ENCODE measurements around the gene YPEL1. TPM values are rescaled to one million over a fixed set of nuclear protein-coding genes. Genes with fewer than 3 reads are reported as not detected.
"Not testable (repeated sequence)": the region's sequence is repeated elsewhere in the genome, so short reads cannot be mapped to it uniquely, and the experiment has no call there.

YPEL1 gene
- total RNA-seq, 1 donor from 2014 or later = 7.8 TPM

DNA sequence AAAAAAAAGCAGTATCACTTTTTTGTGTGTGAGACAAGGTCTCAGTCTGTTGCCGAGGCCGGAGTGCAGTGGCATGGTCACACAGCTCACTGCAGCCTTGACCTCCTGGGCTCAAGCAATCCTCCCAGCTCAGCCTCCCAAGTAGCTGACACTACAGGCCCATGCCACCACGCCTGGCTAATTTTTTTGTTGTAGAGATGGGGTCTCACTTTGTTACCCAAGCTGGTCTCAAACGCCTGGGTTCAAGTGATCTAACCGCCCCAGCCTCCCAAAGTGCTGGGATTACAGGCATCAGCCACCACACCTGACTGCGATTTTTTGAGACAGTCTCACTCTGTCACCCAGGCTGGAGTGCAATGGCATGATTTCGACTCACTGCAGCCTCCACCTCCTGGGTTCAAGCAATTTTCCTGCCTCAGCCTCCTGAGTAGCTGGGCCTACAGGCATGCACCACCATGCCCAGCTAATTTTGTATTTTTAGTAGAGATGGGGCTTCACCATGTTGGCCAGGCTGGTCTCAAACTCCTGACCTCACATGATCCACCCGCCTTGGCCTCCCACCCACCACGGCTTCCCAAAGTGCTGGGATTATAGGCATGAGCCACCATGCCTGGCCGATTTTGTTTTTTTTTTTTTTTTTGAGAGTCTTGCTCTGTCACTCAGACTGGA is 15.3 kb downstream of the YPEL1 start:
- not testable (repeated sequence) for DNase-seq

DNA sequence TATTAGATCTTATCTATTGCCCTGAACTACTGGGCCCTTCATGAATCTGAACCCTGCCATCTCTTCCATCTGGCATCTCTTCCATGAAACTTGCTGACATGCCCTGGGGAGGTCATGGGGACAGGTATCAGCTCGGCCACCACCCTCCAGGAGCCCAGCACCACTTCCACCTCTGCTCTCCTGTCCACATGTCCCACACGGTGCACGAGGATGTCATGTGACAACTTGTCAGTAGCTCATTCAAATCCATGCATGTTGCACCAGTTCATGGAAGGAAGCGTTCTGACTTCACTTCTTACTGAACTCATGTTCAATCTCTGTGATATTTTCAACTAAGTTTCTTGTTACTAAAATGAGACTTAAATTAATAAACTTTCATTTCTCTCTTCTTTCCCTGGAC is 16.6 kb downstream of the YPEL1 start:
- DNase-seq = no peak

DNA sequence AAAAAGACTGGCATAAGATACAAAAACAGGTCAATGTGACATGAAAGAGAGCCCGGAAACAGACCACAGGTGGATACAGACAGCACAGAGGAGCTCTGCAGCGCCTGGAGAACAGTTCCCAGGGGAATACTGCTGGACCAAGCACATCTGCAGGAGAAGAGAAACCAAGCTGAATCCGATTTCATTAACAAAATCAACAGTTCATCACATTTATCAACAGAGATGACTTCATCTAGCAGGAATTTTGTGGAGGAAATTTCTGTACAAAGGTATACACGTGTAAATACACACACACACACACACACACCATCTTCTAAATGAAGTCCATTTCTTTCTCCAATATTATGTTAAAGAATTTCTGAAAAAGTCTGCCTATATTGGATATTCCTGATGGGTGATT is 17.1 kb downstream of the YPEL1 start:
- peak; percentile 23 for DNase-seq

DNA sequence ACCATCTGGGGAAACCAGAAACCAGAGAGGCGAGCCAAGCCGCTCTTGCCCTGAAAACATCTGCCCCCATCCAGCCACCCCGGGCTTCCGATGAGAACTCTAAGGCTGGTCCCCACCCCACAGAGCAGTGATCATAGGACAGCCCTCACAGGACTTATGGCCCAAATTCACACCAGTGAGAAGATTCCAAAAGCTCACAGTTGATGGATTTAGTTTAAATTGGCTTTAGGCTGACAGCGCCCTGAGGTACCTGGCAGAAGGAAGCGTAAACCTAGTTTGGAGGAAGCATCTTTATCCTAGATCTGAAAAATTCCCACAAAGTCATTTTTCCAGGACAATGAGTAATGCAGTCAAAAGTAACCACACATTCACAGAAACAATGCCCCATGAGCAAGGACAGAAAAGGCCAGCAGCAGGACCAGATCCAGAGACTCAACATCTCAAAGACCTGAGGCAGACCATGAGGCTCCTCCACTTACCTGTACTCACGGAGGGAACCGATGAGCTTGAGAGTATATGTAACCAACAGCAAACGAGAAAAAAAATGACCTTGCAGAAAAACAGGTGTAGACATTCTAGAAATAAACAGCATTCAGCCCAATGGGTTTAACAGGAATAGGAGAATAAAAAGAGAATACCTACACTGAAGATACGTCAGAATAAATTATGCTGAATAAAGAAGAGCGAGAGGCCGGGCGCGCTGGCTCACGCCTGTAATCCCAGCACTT is 19.0 kb downstream of the YPEL1 start:
- DNase-seq = not testable (repeated sequence)

DNA sequence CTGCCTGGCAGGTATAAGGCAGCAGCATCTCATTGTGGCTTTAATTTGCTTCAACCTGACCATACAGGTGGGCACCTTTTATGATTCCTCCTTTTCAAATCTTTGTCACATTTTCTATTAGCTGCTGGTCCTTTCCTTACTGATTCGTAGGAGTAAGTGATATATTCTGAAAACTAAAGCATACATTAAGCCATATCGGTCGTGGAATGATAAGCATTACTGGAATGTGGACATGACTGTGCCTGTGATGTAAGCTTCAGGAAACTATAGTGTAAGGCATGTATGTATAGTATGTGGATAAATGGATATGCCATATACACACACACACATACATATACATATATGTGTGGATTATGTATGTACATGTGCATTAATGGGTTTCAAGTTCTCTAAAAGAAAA is 20.8 kb downstream of the YPEL1 start:
- no peak for DNase-seq

DNA sequence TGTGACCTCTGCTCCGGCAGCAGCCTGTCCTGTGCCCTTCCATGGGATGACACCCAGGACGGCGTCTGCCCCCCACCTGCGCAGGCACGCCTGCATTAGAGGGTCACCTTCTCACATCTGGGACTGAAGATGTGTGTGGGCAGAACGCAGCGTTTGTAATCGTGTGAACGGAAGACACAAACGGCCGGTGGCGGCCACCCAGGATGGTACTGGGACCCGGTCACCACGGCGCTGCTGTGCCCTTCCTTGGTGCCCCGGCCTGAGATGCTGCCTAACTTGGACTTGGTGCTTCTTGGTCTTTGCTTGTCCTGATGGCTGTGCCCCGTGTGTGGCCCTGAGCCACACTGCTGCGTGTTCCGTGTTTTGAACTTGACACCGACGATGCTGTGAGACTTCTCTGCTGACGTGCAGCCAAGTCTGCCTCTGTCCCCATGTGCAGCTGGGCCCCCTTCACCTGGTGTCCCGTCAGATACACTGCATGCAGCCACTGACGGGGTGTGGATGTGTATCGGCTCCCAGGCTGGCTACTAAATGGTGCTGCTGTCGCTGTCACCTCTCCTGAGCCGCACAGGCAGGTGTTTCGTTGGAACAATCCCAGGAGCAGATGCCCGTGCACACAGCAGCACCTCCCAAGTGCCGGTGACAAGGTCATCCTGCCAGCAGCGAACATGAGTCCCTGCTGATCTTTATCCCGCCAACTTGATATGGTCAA is 21.4 kb downstream of the YPEL1 start:
- DNase-seq = no peak

DNA sequence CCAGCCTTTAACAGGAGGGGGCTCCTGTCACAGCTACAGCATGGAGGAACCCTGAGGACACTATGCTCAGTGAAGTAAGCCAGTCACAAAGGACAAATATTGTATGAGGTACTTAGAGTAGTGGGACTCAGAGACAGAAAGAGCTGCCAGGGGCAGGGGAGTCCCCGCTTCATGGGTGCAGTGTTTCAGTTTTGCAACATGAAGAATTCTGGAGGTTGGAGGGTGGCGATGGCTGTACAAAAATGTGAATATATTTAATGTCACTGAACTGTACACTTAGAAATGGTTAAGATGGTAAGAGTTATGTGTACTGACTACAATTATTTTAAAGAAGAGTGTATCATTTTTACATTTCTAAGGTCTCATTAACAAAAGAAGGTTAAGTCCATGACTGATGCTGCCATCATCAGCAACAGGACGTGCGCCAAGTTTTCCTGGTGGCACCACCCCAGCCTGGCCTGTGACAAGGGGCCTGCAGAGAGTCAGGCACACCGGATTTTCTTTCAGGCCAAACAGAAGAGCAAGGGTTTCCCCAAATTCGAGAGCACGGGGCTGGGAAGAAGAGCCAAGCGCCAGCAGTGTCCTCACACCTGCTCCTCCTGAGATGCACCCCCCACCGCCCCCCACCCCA is 22.1 kb downstream of the YPEL1 start:
- no peak for DNase-seq

DNA sequence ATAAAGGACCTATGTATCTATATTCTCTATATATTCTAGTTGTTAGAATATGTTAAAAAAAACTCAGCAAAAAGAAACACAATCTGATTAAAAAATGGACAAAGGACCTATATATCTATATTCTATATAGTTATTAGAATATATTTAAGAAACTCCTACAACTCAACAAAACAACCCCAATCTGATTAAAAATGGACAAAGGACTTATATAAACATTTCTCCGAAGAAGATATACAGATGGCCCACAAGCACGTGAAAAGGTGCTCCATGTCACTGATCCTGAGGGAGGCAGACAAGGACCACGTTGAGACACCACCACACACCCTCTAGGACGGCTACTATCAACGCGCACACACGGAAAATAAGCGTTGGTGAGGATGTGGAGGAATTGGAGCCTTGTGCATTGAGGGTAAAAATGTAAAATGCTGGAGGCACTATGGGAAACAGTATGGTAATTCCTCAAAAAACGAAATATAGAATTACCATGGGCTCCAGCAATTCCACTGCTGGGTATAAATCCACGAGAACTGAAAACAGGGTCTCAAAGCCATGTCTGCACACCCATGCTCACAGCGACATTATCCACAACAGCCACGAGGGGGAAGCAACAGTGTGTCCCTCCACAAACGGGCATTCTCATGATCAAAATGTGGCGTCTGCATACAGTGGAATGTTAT is 22.7 kb downstream of the YPEL1 start:
- DNase-seq = peak; percentile 90

DNA sequence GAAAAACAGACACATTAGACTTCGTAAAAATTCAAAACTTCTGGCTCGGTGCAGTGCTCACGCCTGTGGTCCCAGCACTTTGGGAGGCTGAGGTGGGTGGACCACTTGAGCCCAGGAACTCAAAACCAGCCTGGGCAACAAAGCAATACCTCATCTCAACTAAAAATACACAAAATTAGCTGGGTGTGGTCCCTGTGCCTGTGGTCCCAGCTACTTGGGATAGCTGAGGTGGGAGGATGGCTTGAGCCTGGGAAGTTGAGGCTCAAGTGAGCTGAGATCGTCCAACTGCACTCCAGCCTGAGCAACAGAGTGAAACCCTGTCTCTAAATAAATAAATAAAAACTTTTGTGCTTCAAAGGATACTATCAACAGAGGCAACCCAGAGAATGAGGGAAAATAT is 23.7 kb downstream of the YPEL1 start:
- DNase-seq = no peak

DNA sequence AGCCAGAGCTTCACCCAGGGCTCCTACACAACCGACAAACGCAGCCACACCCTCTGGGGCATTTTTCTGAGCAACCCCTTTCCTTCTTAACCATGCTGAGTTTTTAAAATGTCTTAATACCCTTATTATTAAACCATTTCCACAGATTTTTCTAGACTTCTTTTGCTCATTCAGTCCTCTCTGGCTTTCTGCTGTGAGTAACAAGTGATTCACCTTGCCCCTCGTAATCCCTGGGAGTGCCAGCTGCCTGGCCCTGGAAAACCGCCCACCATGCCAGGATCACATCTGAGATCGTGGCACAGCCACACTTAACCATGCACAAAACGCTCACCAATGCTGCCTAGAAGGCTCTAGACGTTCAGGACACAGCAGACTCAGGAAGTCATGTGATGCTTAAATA is 25.4 kb downstream of the YPEL1 start:
- DNase-seq = no peak

DNA sequence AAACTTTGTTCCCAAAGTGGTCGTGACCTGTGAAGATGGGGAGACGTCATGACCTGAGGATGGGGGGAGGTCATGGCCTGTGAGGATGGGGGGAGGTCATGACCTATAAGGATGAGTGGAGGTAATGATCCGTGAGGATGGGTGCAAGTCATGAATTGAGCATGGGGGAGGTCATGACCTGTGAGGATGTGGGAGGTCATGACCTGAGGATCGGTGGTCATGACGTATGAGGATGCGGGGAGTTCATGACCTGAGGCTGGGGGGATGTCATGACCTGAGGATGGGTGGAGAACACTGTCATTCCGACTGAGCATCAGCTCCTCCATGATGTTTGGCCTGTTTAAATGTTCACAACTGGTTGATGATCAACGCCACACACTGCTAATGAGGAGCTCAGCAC is 25.9 kb downstream of the YPEL1 start:
- no peak for DNase-seq

DNA sequence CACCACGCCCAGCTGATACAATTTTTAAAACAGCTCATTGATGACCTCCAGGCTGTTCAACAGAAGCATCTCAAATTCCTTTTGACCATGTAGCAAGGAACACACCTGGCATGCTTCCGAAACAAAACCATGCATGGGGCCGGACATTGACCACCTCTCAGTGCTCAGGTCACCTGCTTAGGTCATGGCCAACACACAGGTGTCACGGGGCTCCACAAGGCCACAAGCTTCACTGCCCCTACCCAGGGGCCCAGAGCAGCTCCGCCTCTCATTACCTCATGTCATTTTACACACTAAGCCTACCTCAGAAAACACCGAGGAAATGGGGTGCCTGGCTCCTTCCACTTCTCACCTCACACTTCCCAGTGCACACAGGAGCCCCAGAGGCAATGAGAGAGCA is 26.6 kb downstream of the YPEL1 start:
- DNase-seq = no peak

DNA sequence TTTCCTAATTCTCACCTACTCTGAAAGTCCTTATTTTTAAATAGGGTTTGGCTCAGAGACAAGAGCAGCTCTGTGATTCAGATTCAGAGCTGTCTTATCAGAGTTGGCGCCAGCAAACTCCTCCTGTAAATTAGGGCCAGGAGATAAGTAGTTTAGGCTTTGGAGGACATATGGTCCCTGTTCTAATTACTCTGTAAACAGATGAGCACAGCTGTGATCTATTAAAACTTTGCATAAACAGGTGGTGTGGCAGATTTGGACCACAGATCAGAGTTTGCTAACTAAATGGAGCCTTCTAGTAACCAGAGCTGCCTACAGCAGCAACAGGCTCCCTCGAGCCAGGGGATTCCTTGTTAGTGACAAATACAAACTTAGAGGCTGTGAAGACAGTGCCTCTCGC is 27.9 kb downstream of the YPEL1 start:
- DNase-seq = no peak

DNA sequence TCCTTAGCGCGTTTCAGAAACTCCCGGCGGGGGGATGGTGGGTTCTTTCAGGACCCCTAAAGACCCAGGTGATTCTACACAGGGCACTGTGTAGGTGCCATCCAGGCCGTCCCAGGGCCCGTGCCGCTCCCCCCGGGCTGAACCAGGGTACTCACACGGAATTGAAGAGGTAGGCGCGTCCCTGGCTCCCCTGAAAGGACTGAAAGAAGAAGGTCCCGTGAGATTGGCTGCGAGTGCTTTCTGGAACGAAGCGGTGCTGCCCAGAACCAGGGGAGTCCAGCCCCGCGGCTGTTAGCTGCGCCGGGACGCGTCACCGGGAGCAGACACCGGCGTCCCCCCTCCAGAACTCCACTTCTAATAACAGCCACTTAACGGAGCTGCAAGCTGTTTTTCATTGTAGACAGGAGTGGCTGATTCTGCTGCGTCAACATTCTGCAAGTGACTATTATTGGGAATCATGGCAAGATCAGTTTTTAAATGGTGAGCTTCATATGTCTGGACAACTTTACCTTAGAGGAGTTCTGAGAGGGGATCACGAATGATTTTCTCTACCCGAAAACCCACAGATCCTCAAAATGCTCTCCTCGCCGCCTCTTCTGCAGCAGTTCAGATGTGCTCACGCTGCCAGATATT is 31.8 kb downstream of the YPEL1 start:
- no peak for DNase-seq

DNA sequence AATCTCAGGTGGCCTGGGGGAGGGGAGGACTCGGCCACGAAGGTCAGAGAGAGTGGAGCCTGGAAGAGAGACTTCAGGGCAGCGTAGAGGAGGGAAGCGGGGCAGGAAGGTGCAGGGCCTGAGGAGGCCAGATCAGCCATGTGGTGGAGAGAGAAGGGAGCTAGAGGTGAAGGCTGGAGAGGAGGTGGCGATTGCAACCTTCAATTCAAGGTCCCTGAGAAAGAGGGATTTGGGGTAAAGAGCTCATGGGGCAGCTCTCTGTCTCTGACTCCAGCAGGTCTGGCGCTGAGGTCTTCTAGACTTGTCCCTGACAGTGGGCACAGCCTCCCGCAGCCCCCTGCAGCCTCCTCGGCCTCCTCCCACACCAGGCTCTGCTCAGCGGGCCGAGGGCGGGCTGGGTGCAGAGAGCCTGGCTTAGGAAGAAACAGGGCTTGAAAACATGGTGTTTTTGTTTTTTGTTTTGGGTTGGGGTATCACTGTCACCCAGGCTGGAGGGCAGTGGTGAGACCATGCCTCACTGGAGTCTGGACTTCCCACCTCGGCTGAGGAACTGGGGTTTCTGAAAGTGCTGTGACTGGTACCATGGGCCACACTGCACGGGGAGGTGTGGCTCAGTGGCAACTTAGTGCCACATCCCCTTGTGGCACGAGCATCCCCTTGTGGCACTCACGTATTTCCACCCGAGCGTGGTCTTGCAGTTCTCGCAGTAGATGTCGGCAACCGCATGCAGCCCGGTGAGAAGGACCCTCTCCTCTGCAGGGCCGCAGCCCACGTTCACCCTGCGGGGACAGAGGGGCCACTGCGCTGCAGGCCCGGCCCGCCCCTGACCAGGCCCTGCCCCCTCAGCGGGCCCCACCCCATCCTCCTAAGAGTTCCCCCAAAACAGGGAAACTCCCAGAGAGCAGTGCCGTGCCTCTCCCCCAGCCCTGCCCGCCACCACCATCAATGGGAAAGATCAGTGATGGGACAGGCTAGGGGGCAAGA is 32.6 kb downstream of the YPEL1 start:
- no peak for DNase-seq

DNA sequence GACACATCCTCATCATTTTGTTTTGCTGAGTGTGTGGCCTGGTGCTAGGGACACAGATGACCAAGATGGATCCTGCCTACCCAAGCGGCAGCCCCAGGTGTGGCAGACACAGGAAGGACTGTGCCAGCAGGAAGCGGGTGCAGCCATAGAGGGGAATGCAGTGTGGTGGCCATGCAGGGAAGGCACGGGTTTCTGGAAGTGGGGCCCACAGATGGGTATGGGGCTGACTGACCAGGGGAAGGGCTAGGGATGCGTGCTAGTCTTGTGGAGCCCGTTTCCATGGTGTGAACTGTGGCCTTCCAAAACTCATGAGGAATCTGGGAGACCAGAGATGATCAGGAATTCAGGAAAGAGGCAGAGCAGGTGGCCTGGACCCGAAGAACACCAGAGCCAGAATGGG is 33.5 kb downstream of the YPEL1 start:
- no peak for DNase-seq

DNA sequence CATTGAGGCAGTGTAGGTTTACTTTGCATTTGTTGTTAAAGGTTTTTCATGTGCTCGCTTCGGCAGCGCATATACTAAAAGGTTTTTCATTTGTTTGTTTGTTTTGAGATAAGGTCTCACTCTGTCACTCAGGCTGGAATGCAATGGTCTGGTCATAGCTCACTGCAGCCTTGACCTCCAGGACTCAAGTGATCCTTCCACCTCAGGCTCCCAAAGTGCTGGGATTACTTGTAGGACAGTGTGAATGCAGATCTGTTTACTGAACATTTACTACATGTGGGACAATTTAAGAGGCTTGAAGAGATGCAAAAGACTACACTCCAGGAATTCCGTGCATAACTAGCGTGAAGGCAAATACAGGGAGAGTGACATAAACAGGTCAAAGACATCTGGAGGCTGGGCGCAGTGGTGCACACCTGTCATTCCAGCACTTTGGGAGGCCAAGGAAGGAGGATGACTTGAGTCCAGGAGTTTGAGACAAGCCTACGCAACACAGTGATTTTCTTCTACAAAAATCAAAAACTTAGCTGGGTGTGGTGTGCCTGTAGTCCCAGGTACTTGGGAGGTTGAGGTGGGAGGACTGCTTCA is 34.1 kb downstream of the YPEL1 start:
- no peak for DNase-seq

DNA sequence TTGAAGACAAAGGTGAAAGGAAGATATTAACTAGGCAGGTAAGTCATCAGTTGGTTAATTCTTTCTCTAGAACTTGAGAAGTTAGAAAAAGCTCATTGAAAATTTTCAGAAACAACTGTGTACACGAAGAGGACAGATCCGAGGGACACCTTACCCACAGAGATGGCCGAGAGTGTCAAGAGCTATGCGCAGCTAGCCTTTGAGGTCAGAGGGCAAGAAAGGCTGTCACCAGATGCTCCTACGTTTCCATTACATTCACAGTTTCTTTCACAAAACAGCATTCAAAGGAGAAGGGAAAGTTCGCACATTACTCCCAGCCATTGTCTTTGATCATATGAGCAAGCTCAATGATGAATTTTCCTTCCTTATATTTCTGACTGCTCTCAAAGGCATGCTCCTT is 34.8 kb downstream of the YPEL1 start:
- no peak for DNase-seq

DNA sequence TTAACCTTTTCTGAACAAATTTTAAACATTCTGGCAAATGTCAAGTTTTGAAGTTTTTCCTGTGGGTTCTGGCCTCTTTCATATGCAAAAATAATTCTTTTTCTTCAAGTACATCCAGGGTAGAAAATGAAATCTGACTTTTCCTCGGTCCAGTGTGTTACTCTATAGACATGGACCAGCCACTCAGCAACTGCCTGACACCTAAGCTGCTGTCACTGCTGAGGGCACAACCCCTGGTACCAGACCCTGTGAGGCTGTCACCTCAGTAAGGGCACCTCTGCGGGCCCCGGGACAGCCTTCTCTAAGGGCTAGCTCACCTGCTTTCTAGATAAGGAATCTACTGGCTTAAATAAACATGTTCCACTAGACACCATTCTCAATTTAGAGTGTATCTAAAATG is 36.0 kb downstream of the YPEL1 start:
- no peak for DNase-seq

DNA sequence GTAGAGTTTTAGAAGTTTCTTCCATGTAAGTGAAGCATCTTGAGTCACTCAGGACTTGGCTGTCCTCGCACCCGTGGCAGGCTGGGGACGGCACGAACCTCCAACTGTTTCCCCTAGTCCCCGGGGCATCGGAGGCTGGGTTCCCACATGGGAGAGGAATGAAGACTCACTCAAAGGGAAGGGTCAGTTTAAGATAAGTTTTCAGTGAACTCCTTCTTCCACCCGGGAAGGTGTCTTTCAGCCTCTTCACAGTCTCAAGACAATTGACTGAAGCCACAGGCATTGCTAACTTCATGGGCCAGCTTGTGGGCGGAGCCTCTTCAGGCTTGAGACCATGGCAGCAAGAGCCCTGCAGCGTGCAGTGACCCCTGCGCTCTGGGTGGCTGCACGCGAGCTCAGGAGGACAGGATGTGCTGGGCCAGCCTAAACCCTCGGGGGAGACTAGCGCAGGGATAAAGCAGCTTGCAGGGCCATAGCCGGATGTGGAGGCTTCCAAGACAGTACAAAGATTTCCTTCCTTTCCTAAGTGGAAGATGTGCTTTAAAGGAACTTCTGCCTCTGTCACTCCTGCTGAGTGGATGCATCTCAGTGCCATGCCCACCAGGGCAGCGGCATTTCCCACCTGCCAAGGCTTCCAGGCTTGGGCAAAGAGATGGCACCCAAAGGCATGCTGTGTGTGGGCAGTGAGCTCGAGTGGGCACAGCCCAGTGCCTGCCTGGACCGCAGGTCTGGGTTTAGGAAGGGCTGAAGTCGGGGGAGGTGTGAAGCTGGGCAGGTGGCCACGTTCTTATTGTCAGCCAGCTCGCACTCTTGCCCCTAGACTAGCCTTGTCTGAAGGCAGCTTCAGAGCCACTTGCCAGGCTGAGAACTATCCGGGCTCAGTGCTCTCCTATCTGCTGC is 36.9 kb downstream of the YPEL1 start:
- peak; percentile 38 for DNase-seq

All from dermis blood vessel endothelial cell (primary cell).